SKM-1 treated with dmso at 0.1 percent for 144 hours (cell line): ENCODE results near the gene NPW.
"Not testable (repeated sequence)": the region's sequence is repeated elsewhere in the genome, so short reads cannot be mapped to it uniquely, and the experiment has no call there.

Source experiments
- DNase-seq: peaks from one replicate; lab custom pipeline; 2025; ENCODE audit not compliant: unreplicated experiment; lab: John Stamatoyannopoulos, UW

NPW gene

DNA sequence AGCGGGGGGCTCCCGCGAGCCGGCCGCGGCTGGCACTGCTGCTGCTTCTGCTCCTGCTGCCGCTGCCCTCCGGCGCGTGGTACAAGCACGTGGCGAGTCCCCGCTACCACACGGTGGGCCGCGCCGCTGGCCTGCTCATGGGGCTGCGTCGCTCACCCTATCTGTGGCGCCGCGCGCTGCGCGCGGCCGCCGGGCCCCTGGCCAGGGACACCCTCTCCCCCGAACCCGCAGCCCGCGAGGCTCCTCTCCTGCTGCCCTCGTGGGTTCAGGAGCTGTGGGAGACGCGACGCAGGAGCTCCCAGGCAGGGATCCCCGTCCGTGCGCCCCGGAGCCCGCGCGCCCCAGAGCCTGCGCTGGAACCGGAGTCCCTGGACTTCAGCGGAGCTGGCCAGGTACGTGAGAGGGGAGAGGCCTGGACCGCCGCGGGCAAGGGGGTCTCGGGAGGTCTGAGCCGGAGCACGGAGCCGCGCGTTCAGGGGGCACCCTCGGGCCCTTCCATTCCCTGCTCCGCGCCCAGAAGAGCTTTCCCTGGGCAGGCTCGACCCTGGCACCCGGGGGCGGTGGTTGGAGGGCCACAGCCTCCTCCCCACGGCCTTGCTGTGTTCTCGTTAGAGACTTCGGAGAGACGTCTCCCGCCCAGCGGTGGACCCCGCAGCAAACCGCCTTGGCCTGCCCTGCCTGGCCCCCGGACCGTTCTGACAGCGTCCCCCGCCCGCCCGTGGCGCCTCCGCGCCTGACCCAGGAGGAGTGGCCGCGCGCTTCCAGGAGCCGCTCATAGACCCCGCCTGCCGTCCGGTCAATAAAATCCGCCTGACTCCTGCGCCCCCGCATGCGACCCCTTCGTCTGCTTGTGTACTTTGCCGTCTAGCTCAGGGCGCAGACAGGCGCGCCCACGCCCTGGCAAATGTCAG, 591 bp downstream of the NPW start:
- peak; percentile 19 for DNase-seq

- DNase-seq = peak; percentile 19
These were observed 3.1 kb downstream of the NPW start for GRCh38 chr16:2022723-2023091.

GRCh38 chr16:2023092-2024031, 3.8 kb downstream of the NPW start:
- DNase-seq = peak; percentile 69

- DNase-seq = no peak
These were observed 4.4 kb downstream of the NPW start for GRCh38 chr16:2024032-2024420.

DNA sequence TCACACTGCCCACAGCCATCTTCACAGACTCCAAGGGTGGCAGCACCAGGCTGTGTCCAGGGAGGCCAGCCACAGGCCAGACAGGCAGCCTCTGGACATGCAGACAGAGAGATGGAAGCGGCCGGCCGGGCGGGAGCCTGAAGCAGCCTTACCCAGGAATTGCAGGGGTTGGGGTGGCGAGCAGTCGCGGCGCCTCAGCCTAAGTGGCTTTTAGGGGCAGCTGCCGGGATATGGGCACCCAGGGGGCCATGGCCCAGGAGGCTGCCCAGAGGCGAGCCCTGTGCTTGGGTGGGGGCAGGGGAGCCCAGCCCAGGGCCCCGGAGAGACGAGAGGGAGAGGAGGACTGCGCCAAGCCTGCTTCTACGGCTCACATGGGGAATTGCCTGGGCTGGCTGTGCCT, 5.7 kb downstream of the NPW start:
- DNase-seq = no peak

GRCh38 chr16:2025878-2026460, 6.4 kb downstream of the NPW start:
- DNase-seq = no peak

- no peak for DNase-seq
These were observed 7.0 kb downstream of the NPW start, which contains the start of gene NHERF2 for GRCh38 chr16:2026461-2027023. Gene NHERF2, plus strand, starts transcription at chr16:2026902. Its CDS starts 104 bp downstream, at chr16:2027006.

GRCh38 chr16:2027024-2028010, 7.7 kb downstream of the NPW start:
- no peak for DNase-seq

- no peak for DNase-seq
These were observed 8.6 kb downstream of the NPW start for GRCh38 chr16:2028146-2028545.

DNA sequence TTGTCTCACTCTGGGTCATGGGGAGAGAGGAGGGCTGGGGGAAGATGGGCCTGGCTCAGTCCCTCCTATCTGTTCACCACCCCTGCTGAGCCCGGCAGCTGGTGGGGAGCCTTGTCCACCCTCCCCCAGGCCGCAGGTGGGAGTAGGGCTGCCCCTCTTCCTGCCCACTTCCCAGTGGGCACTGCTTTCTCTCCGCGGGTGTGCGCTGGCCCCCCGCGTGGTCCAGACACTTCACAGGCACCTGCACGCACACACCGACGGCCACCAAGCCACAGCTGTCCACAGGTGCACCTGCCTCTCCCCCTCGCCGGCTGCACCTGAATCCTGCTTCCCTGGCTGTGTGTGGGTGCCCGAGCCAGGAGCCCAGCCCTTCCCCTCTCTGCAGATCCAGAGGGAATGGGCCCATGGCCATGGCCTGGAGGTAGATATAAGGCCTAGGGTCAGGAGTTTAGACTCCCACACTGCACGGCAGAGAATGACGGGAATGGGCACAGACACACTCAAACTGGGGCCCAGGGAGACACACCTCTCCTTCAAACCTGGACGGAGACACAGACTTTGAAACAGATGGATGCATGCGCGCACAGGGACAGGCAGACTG, 9.1 kb downstream of the NPW start:
- DNase-seq = no peak

GRCh38 chr16:2029350-2029749, 9.8 kb downstream of the NPW start:
- no peak for DNase-seq

DNA sequence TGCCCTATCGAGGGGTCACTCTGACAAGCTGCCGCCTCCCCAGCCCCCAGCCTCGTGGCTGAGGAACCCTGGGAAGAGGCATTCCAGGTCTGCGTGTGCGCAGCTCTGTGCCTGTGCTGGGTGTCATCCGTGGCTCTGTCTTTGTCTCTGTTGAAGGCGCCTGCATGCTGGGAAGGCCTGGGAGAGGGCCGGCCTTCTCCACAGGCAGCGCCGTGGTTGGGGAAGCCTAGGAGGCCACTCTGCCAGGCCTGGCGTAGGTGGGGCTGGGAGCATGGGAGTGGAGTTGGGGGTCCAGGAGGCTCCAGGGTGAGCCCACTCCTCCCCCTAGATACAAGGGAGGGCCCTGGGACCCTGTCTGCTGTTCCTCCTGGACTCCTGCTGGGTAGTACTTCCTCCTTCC, 10.5 kb downstream of the NPW start:
- no peak for DNase-seq

- no peak for DNase-seq
These were observed 11.5 kb downstream of the NPW start for GRCh38 chr16:2031081-2031577.

- no peak for DNase-seq
These were observed 12.9 kb downstream of the NPW start for GRCh38 chr16:2032285-2033056.

- DNase-seq = no peak
These were observed 13.7 kb downstream of the NPW start for GRCh38 chr16:2033057-2033908.

GRCh38 chr16:2033909-2034695, 14.5 kb downstream of the NPW start:
- DNase-seq = not testable (repeated sequence)
